ENCODE results near the gene TOM1L2.

The TOM1L2 gene

GRCh38 chr17:17859909-17860765 is 112.1 kb downstream of the TOM1L2 start:
- Histone ChIP-seq H3K9me3 (ENCODE audit: control insufficient read depth in 1 of 2, low read length in 2 of 2) (no peaks in the 10 kb centered on the region), H3K27ac (ENCODE audit: low read depth, low read length) (no peak overlapping the region), H3K4me3 (ENCODE audit: low read depth in 1 of 2, low read length in 2 of 2) (no peak overlapping the region), H3K27me3 (ENCODE audit: control insufficient read depth in 1 of 2, insufficient read depth in 2 of 2, low read length in 2 of 2) (no peaks in the 10 kb centered on the region), H3K9ac (ENCODE audit: low read depth in 1 of 2, low read length in 2 of 2) (peak overlapping the region in 1 of 2 donors; percentile 39), H3K36me3 (ENCODE audit: control insufficient read depth in 1 of 2, insufficient read depth in 2 of 2, low read length in 2 of 2) (peaks cover 0 to 11% of the 10 kb centered on the region in 2 donors), H3K4me1 (ENCODE audit: control insufficient read depth in 1 of 2, insufficient read depth in 2 of 2, low read length in 2 of 2) (peaks cover 18 to 20% of the 10 kb centered on the region in 2 donors)

GRCh38 chr17:17857496-17857895 is 114.7 kb downstream of the TOM1L2 start:
- H3K27me3 ChIP-seq (ENCODE audit: control insufficient read depth in 1 of 2, insufficient read depth in 2 of 2, low read length in 2 of 2), result no peaks in the 10 kb centered on the region
- H3K4me1 ChIP-seq (ENCODE audit: control insufficient read depth in 1 of 2, insufficient read depth in 2 of 2, low read length in 2 of 2), result peaks cover 33 to 42% of the 10 kb centered on the region in 2 donors
- peaks cover 0 to 11% of the 10 kb centered on the region in 2 donors for H3K36me3 ChIP-seq (ENCODE audit: control insufficient read depth in 1 of 2, insufficient read depth in 2 of 2, low read length in 2 of 2)
- no peak overlapping the region for H3K27ac ChIP-seq (ENCODE audit: low read depth, low read length)
- H3K4me3 ChIP-seq (ENCODE audit: low read depth in 1 of 2, low read length in 2 of 2), result no peak overlapping the region
- H3K9me3 ChIP-seq (ENCODE audit: control insufficient read depth in 1 of 2, low read length in 2 of 2), result no peaks in the 10 kb centered on the region
- no peak overlapping the region for H3K9ac ChIP-seq (ENCODE audit: low read depth in 1 of 2, low read length in 2 of 2)

GRCh38 chr17:17856386-17856785 is 115.8 kb downstream of the TOM1L2 start:
- Histone ChIP-seq H3K27ac (ENCODE audit: low read depth, low read length) (no peak overlapping the region), H3K36me3 (ENCODE audit: control insufficient read depth in 1 of 2, insufficient read depth in 2 of 2, low read length in 2 of 2) (peaks cover 0 to 2% of the 10 kb centered on the region in 2 donors), H3K27me3 (ENCODE audit: control insufficient read depth in 1 of 2, insufficient read depth in 2 of 2, low read length in 2 of 2) (no peaks in the 10 kb centered on the region), H3K9me3 (ENCODE audit: control insufficient read depth in 1 of 2, low read length in 2 of 2) (no peaks in the 10 kb centered on the region), H3K4me3 (ENCODE audit: low read depth in 1 of 2, low read length in 2 of 2) (no peak overlapping the region), H3K4me1 (ENCODE audit: control insufficient read depth in 1 of 2, insufficient read depth in 2 of 2, low read length in 2 of 2) (peaks cover 33 to 42% of the 10 kb centered on the region in 2 donors), H3K9ac (ENCODE audit: low read depth in 1 of 2, low read length in 2 of 2) (no peak overlapping the region)

GRCh38 chr17:17855976-17856375 is 116.2 kb downstream of the TOM1L2 start:
- Histone ChIP-seq H3K9ac (ENCODE audit: low read depth in 1 of 2, low read length in 2 of 2) (no peak overlapping the region), H3K27me3 (ENCODE audit: control insufficient read depth in 1 of 2, insufficient read depth in 2 of 2, low read length in 2 of 2) (no peaks in the 10 kb centered on the region), H3K9me3 (ENCODE audit: control insufficient read depth in 1 of 2, low read length in 2 of 2) (no peaks in the 10 kb centered on the region), H3K4me3 (ENCODE audit: low read depth in 1 of 2, low read length in 2 of 2) (no peak overlapping the region), H3K27ac (ENCODE audit: low read depth, low read length) (no peak overlapping the region), H3K36me3 (ENCODE audit: control insufficient read depth in 1 of 2, insufficient read depth in 2 of 2, low read length in 2 of 2) (no peaks in the 10 kb centered on the region), H3K4me1 (ENCODE audit: control insufficient read depth in 1 of 2, insufficient read depth in 2 of 2, low read length in 2 of 2) (peaks cover 33 to 42% of the 10 kb centered on the region in 2 donors)

- no peak overlapping the region for H3K9ac ChIP-seq (ENCODE audit: low read depth in 1 of 2, low read length in 2 of 2)
- no peak overlapping the region for H3K4me3 ChIP-seq (ENCODE audit: low read depth in 1 of 2, low read length in 2 of 2)
- H3K36me3 ChIP-seq (ENCODE audit: control insufficient read depth in 1 of 2, insufficient read depth in 2 of 2, low read length in 2 of 2), result no peaks in the 10 kb centered on the region
- H3K9me3 ChIP-seq (ENCODE audit: control insufficient read depth in 1 of 2, low read length in 2 of 2), result no peaks in the 10 kb centered on the region
- no peaks in the 10 kb centered on the region for H3K27me3 ChIP-seq (ENCODE audit: control insufficient read depth in 1 of 2, insufficient read depth in 2 of 2, low read length in 2 of 2)
- H3K4me1 ChIP-seq (ENCODE audit: control insufficient read depth in 1 of 2, insufficient read depth in 2 of 2, low read length in 2 of 2), result peaks cover 41 to 57% of the 10 kb centered on the region in 2 donors
- H3K27ac ChIP-seq (ENCODE audit: low read depth, low read length), result peak overlapping the region; percentile 39
These were observed 118.3 kb downstream of the TOM1L2 start for GRCh38 chr17:17853811-17854447.

- Histone ChIP-seq H3K36me3 (ENCODE audit: control insufficient read depth in 1 of 2, insufficient read depth in 2 of 2, low read length in 2 of 2) (no peaks in the 10 kb centered on the region), H3K4me3 (ENCODE audit: low read depth in 1 of 2, low read length in 2 of 2) (no peak overlapping the region), H3K4me1 (ENCODE audit: control insufficient read depth in 1 of 2, insufficient read depth in 2 of 2, low read length in 2 of 2) (peaks cover 47 to 63% of the 10 kb centered on the region in 2 donors), H3K27ac (ENCODE audit: low read depth, low read length) (no peak overlapping the region), H3K9ac (ENCODE audit: low read depth in 1 of 2, low read length in 2 of 2) (no peak overlapping the region), H3K9me3 (ENCODE audit: control insufficient read depth in 1 of 2, low read length in 2 of 2) (no peaks in the 10 kb centered on the region), H3K27me3 (ENCODE audit: control insufficient read depth in 1 of 2, insufficient read depth in 2 of 2, low read length in 2 of 2) (no peaks in the 10 kb centered on the region)
These were observed 119.3 kb downstream of the TOM1L2 start for GRCh38 chr17:17852930-17853329.

- Histone ChIP-seq H3K9me3 (ENCODE audit: control insufficient read depth in 1 of 2, low read length in 2 of 2) (no peaks in the 10 kb centered on the region), H3K36me3 (ENCODE audit: control insufficient read depth in 1 of 2, insufficient read depth in 2 of 2, low read length in 2 of 2) (peaks cover 0 to 10% of the 10 kb centered on the region in 2 donors), H3K27me3 (ENCODE audit: control insufficient read depth in 1 of 2, insufficient read depth in 2 of 2, low read length in 2 of 2) (no peaks in the 10 kb centered on the region), H3K4me3 (ENCODE audit: low read depth in 1 of 2, low read length in 2 of 2) (no peak overlapping the region), H3K27ac (ENCODE audit: low read depth, low read length) (no peak overlapping the region), H3K9ac (ENCODE audit: low read depth in 1 of 2, low read length in 2 of 2) (no peak overlapping the region), H3K4me1 (ENCODE audit: control insufficient read depth in 1 of 2, insufficient read depth in 2 of 2, low read length in 2 of 2) (peaks cover 49 to 60% of the 10 kb centered on the region in 2 donors)
These were observed 120.8 kb downstream of the TOM1L2 start for GRCh38 chr17:17851103-17852002.

- peaks cover 0 to 13% of the 10 kb centered on the region in 2 donors for H3K36me3 ChIP-seq (ENCODE audit: control insufficient read depth in 1 of 2, insufficient read depth in 2 of 2, low read length in 2 of 2)
- peak overlapping the region; percentile 28 for H3K27ac ChIP-seq (ENCODE audit: low read depth, low read length)
- H3K9me3 ChIP-seq (ENCODE audit: control insufficient read depth in 1 of 2, low read length in 2 of 2), result no peaks in the 10 kb centered on the region
- no peaks in the 10 kb centered on the region for H3K27me3 ChIP-seq (ENCODE audit: control insufficient read depth in 1 of 2, insufficient read depth in 2 of 2, low read length in 2 of 2)
- peak overlapping the region in 1 of 2 donors; percentile 3 for H3K9ac ChIP-seq (ENCODE audit: low read depth in 1 of 2, low read length in 2 of 2)
- no peak overlapping the region for H3K4me3 ChIP-seq (ENCODE audit: low read depth in 1 of 2, low read length in 2 of 2)
- peaks cover 40 to 45% of the 10 kb centered on the region in 2 donors for H3K4me1 ChIP-seq (ENCODE audit: control insufficient read depth in 1 of 2, insufficient read depth in 2 of 2, low read length in 2 of 2)
These were observed 122.3 kb downstream of the TOM1L2 start for GRCh38 chr17:17849845-17850373.

- Histone ChIP-seq H3K9me3 (ENCODE audit: control insufficient read depth in 1 of 2, low read length in 2 of 2) (no peaks in the 10 kb centered on the region), H3K27ac (ENCODE audit: low read depth, low read length) (peak overlapping the region; percentile 28), H3K4me3 (ENCODE audit: low read depth in 1 of 2, low read length in 2 of 2) (no peak overlapping the region), H3K4me1 (ENCODE audit: control insufficient read depth in 1 of 2, insufficient read depth in 2 of 2, low read length in 2 of 2) (peaks cover 36 to 41% of the 10 kb centered on the region in 2 donors), H3K36me3 (ENCODE audit: control insufficient read depth in 1 of 2, insufficient read depth in 2 of 2, low read length in 2 of 2) (peaks cover 0 to 13% of the 10 kb centered on the region in 2 donors), H3K9ac (ENCODE audit: low read depth in 1 of 2, low read length in 2 of 2) (peak overlapping the region in 1 of 2 donors; percentile 3), H3K27me3 (ENCODE audit: control insufficient read depth in 1 of 2, insufficient read depth in 2 of 2, low read length in 2 of 2) (no peaks in the 10 kb centered on the region)
These were observed 122.9 kb downstream of the TOM1L2 start for GRCh38 chr17:17849147-17849820.

Measured in duodenal mucosa (tissue), 2 donors.